Fibroblast of pulmonary artery (primary cell): Measurements from ENCODE around the gene TMEM9.

Experiments
- DNase-seq: peaks from one replicate; pipeline ENCODE4 v3.0.0-alpha.2; 2010; ENCODE audit warnings: low read depth
- H3K4me3 ChIP-seq: replicated peaks from 2 replicates; pipeline ENCODE4 v1.5.1; 2011; ENCODE audit warnings: low read depth, mild to moderate bottlenecking, control low read depth, low read length, moderate library complexity
- TF ChIP-seq, protein P1 (sequence below): IDR thresholded peaks from 2 replicates; pipeline ENCODE4 v1.5.1; 2011; ENCODE audit warnings: mild to moderate bottlenecking, control low read depth, low read length, inconsistent platforms; ENCODE audit errors: missing control alignments

The TMEM9 gene

DNA sequence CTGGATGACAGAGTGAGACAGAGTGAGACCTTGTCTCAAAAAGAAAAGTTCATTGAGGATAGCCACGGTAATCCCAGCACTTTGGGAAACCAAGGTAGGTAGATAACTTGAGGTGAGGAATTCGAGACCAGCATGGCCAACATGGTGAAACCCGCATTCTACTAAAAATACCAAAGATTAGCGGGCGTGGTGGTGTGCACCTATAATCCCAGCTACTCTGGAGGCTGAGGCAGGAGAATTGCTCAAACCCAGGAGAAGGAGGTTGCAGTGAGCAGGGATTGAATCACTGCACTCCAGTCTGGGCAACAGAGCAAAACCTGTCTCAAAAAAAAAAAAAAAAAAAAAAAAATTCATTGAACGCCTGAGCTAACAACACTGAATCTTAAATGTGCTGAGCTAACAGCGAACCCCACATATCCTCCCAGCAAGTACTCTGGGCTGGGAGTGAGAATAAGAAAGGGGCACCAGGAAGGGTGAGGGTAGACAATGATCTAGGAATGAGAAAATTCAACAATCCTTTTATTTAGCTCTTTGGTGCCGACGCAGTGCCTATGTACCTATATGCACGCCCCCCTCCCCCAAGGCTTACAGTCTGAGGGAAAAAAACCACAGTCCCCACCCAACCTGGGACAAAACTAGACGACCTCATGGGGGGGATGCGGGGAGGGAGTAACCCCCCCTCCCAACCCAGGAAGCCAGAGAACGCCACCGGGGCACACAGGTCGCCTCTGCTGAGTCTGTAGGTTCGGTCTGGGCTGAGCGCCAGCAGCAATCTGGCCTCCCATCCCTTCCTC, 40.6 kb downstream of the TMEM9 start:
- TF ChIP-seq, protein P1, sequence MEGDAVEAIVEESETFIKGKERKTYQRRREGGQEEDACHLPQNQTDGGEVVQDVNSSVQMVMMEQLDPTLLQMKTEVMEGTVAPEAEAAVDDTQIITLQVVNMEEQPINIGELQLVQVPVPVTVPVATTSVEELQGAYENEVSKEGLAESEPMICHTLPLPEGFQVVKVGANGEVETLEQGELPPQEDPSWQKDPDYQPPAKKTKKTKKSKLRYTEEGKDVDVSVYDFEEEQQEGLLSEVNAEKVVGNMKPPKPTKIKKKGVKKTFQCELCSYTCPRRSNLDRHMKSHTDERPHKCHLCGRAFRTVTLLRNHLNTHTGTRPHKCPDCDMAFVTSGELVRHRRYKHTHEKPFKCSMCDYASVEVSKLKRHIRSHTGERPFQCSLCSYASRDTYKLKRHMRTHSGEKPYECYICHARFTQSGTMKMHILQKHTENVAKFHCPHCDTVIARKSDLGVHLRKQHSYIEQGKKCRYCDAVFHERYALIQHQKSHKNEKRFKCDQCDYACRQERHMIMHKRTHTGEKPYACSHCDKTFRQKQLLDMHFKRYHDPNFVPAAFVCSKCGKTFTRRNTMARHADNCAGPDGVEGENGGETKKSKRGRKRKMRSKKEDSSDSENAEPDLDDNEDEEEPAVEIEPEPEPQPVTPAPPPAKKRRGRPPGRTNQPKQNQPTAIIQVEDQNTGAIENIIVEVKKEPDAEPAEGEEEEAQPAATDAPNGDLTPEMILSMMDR, result no peak
- no peak overlapping the region for H3K4me3 ChIP-seq
- DNase-seq, result no peak

DNA sequence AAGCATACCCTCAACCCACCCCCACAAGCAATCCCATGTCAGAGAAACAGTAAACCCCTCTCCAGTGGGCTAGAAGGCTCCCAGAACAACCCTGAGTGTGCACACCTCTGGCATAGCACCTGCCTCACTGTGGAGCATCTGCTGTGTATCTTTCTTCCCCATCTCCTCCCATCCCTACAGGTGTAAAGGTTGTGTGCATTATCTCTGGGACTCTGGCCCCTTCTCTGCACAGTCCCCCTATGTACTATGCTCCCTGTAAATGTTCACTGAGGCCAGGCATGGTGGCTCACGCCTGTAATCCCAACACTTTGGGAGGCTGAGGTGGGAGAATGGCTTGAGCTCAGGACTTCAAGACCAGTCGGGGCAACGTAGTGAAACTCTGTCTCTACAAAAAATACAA, 41.3 kb downstream of the TMEM9 start:
- DNase-seq, result no peak
- H3K4me3 ChIP-seq, result no peak overlapping the region
- TF ChIP-seq, protein P1, result no peak

DNA sequence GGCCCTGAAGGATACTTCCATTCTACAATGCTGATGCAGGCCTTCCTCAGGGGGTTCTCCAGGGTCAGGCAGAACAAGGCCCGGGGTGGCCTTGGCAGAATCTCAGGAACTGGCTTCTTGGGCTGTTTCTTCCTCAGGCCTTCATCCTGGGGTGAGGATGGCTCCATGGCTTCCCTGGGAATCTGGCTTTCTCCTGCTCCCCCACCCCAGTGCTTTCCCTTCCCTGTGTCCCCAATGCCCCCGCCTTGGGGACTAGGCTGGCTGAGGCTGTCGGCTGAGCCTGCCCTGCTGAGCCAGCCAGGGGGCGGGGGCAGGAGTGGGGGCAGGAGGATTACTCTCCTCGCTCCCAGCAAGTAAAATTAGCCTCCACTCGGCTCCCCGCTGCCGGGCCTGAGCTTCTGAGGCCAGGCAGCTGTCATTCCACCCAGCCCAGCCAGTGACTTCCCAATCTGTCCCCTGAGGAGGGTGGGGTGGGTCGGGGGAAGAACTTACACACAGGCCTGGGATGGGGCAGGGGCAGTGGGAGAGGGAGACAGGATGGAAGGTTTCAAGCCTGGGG, 42.0 kb downstream of the TMEM9 start, which contains the start of gene CACNA1S:
TSS of gene CACNA1S (minus strand) at position 254 of the 559 bp plus-strand sequence. CDS start at position 167, 87 bp downstream.
- DNase-seq, result no peak
- no peak within 1 kb of the TSS for H3K4me3 ChIP-seq
- TF ChIP-seq, protein P1, result no peak

DNA sequence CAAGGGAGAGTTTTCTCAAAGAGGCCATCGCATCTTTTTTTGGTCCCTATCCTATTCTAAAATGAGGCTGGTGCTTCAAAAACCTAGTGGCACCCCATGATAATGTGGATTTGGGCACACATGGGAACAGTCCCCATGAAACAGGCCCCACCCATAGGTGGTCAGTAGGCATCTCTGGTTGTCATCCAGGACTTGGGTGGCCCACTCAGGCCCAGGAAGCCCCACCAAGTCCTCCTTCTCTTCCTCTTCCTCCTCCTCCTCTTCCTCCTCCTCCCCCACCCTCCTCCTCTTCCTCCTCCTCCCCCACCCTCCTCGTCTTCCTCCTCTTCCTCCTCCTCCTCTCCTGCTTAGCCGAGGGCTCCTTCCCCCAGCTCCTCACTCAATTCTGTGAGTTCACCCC, 42.6 kb downstream of the TMEM9 start:
- H3K4me3 ChIP-seq, result no peak overlapping the region
- no peak for DNase-seq

DNA sequence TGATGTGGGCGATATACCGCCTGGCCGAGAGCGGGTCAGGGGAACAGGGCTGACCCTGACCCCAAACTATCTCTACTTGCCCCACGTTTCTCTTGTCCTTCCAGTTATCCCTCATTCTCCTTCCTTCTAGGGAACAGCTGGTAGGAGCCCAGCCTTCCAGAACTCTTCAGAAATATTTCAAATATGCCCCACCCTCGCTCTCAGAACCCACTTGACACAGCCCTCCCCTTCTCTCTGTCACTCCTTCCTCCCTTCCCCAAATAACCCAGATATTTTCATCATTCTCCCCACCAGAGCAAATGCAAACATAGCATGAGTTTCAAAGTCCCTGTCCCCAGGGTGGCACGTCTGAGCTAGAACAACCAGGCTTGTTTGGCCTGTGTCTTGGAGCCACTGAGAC, 43.1 kb downstream of the TMEM9 start:
- no peak overlapping the region for H3K4me3 ChIP-seq
- no peak for DNase-seq
- TF ChIP-seq, protein P1, result no peak

More for the DNA sequence above, 42.6 kb downstream of the TMEM9 start:
- TF ChIP-seq, protein P1, result no peak

DNA sequence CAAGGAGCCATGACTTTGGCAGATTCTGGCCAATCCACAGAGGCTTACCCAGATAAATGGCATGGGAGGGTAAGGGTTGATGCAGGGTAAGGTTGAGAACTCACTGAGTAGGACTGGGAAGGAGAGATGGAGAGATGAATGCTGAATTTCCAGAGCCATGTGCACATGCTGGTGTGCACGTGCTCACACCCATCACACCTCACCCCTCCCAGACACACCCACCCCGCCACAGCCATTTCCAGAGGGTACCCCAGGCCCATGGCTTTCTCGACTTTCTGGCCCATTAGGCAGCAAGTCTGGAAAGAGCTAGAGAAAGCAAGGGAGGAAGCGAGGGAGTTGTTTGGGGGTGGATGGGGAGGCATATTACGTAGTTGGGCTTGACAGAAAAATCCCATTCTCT, 43.7 kb downstream of the TMEM9 start:
- no peak overlapping the region for H3K4me3 ChIP-seq
- no peak for DNase-seq
- TF ChIP-seq, protein P1, result no peak

DNA sequence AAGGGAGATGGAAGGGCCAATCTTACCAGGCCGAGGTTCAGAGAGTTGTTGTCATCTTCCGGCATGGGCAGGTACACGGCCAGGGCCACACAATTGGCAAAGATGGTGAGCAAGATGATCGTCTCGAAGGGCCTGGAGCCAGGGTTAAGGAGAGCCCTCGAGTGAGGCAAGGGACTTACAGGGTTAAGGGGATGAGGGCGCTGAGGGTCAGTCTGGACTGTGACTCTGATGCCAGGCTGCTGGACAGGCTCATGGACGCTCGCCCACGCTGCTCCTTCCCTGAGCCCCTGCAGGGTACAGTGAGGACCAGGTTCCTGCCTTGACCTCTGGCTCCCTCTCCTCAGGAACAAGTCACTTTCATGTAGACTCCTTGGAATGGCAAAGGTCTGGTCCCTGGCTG, 44.1 kb downstream of the TMEM9 start:
- no peak for DNase-seq
- TF ChIP-seq, protein P1, result no peak
- H3K4me3 ChIP-seq, result no peak overlapping the region
